Measurements from ENCODE around the gene RBM20. TPM values are rescaled to one million over a fixed set of nuclear protein-coding genes. Genes with fewer than 3 reads are reported as not detected.

RBM20 gene
- total and polyA plus RNA-seq, 2 of the 13 experiments (the other 11 are each of a cell fraction or from before 2014, with no cell fraction given), result 0.02 to 0.22 TPM

- TF ChIP-seq, protein P1, sequence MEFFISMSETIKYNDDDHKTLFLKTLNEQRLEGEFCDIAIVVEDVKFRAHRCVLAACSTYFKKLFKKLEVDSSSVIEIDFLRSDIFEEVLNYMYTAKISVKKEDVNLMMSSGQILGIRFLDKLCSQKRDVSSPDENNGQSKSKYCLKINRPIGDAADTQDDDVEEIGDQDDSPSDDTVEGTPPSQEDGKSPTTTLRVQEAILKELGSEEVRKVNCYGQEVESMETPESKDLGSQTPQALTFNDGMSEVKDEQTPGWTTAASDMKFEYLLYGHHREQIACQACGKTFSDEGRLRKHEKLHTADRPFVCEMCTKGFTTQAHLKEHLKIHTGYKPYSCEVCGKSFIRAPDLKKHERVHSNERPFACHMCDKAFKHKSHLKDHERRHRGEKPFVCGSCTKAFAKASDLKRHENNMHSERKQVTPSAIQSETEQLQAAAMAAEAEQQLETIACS (CRISPR knock-in tag; IDR thresholded peaks at IDR 0.05), result no peak
- no peak for TF ChIP-seq SIN3B (IDR thresholded peaks at IDR 0.05; ENCODE audit: low read length)
- TF ChIP-seq ZBED4 (CRISPR knock-in tag; IDR thresholded peaks at IDR 0.05; ENCODE audit: borderline replicate concordance), result no peak
- TF ChIP-seq NR0B2 (CRISPR knock-in tag; IDR thresholded peaks at IDR 0.05), result no peak
- TF ChIP-seq, protein P2, sequence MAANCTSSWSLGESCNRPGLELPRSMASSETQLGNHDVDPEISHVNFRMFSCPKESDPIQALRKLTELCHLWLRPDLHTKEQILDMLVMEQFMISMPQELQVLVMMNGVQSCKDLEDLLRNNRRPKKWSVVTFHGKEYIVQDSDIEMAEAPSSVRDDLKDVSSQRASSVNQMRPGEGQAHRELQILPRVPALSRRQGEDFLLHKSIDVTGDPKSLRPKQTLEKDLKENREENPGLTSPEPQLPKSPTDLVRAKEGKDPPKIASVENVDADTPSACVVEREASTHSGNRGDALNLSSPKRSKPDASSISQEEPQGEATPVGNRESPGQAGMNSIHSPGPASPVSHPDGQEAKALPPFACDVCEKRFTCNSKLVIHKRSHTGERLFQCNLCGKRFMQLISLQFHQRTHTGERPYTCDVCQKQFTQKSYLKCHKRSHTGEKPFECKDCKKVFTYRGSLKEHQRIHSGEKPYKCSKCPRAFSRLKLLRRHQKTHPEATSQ (CRISPR knock-in tag; IDR thresholded peaks at IDR 0.05; ENCODE audit: borderline replicate concordance), result no peak
- TF ChIP-seq, protein P3, sequence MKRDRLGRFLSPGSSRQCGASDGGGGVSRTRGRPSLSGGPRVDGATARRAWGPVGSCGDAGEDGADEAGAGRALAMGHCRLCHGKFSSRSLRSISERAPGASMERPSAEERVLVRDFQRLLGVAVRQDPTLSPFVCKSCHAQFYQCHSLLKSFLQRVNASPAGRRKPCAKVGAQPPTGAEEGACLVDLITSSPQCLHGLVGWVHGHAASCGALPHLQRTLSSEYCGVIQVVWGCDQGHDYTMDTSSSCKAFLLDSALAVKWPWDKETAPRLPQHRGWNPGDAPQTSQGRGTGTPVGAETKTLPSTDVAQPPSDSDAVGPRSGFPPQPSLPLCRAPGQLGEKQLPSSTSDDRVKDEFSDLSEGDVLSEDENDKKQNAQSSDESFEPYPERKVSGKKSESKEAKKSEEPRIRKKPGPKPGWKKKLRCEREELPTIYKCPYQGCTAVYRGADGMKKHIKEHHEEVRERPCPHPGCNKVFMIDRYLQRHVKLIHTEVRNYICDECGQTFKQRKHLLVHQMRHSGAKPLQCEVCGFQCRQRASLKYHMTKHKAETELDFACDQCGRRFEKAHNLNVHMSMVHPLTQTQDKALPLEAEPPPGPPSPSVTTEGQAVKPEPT (CRISPR knock-in tag; IDR thresholded peaks at IDR 0.05; ENCODE audit: low read depth), result no peak
- TF ChIP-seq SNAI1 (CRISPR knock-in tag; IDR thresholded peaks at IDR 0.05; ENCODE audit: borderline replicate concordance), result no peak
- TF ChIP-seq LRRFIP1 (CRISPR knock-in tag; conservative IDR thresholded peaks at IDR 0.05), result no peak
- TF ChIP-seq NCOA2 (CRISPR knock-in tag; IDR thresholded peaks at IDR 0.05), result no peak
- TF ChIP-seq TRIM24 (CRISPR knock-in tag; IDR thresholded peaks at IDR 0.05), result no peak
- TF ChIP-seq, protein P4, sequence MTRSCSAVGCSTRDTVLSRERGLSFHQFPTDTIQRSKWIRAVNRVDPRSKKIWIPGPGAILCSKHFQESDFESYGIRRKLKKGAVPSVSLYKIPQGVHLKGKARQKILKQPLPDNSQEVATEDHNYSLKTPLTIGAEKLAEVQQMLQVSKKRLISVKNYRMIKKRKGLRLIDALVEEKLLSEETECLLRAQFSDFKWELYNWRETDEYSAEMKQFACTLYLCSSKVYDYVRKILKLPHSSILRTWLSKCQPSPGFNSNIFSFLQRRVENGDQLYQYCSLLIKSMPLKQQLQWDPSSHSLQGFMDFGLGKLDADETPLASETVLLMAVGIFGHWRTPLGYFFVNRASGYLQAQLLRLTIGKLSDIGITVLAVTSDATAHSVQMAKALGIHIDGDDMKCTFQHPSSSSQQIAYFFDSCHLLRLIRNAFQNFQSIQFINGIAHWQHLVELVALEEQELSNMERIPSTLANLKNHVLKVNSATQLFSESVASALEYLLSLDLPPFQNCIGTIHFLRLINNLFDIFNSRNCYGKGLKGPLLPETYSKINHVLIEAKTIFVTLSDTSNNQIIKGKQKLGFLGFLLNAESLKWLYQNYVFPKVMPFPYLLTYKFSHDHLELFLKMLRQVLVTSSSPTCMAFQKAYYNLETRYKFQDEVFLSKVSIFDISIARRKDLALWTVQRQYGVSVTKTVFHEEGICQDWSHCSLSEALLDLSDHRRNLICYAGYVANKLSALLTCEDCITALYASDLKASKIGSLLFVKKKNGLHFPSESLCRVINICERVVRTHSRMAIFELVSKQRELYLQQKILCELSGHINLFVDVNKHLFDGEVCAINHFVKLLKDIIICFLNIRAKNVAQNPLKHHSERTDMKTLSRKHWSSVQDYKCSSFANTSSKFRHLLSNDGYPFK (CRISPR knock-in tag; IDR thresholded peaks at IDR 0.05; ENCODE audit: borderline replicate concordance), result no peak
These were observed 208.2 kb downstream of the RBM20 start (continued) for GRCh38 chr10:110852255-110852896.
